Activated CD4-positive, CD25-positive, alpha-beta regulatory T cell (primary cell): ENCODE measurements around the gene COMP.
"Not testable (repeated sequence)": the region's sequence is repeated elsewhere in the genome, so short reads cannot be mapped to it uniquely, and the experiment has no call there.

Source experiments
- DNase-seq, 4 experiments: peaks; one replicate each; lab custom pipeline; 2025; lab: John Stamatoyannopoulos, UW

COMP gene

GRCh38 chr19:18745931-18746330 is 45.2 kb downstream of the COMP start:
- DNase-seq: no peak

- DNase-seq: no peak
These were observed 45.9 kb downstream of the COMP start for GRCh38 chr19:18745012-18745735.

GRCh38 chr19:18743784-18744418 is 47.2 kb downstream of the COMP start:
- DNase-seq: no peak

- no peak for DNase-seq
These were observed 48.0 kb downstream of the COMP start for GRCh38 chr19:18742838-18743783.

- DNase-seq: no peak
These were observed 48.8 kb downstream of the COMP start for GRCh38 chr19:18742324-18742723.

- DNase-seq: no peak
These were observed 49.7 kb downstream of the COMP start for GRCh38 chr19:18741124-18742121.

GRCh38 chr19:18738961-18739690 is 52.0 kb downstream of the COMP start:
- DNase-seq: no peak

- no peak for DNase-seq
These were observed 53.2 kb downstream of the COMP start for GRCh38 chr19:18737954-18738351.

- DNase-seq: no peak
These were observed 53.7 kb downstream of the COMP start for GRCh38 chr19:18737337-18737953.

- no peak for DNase-seq
These were observed 54.4 kb downstream of the COMP start for GRCh38 chr19:18736415-18737336.

- no peak for DNase-seq
These were observed 55.4 kb downstream of the COMP start for GRCh38 chr19:18735752-18736151.

- no peak for DNase-seq
These were observed 55.8 kb downstream of the COMP start for GRCh38 chr19:18735324-18735723.

GRCh38 chr19:18733762-18734332 is 57.3 kb downstream of the COMP start:
- not testable (repeated sequence) for DNase-seq

GRCh38 chr19:18733196-18733647 is 57.9 kb downstream of the COMP start:
- DNase-seq: no peak
